ENCODE data around the gene NDOR1. TPM values are rescaled to one million over a fixed set of nuclear protein-coding genes. Genes with fewer than 3 reads are reported as not detected.

NDOR1 gene
- polyA plus RNA-seq, 3 donors, result 7.6 to 8.2 (median 8.2) TPM

DNA sequence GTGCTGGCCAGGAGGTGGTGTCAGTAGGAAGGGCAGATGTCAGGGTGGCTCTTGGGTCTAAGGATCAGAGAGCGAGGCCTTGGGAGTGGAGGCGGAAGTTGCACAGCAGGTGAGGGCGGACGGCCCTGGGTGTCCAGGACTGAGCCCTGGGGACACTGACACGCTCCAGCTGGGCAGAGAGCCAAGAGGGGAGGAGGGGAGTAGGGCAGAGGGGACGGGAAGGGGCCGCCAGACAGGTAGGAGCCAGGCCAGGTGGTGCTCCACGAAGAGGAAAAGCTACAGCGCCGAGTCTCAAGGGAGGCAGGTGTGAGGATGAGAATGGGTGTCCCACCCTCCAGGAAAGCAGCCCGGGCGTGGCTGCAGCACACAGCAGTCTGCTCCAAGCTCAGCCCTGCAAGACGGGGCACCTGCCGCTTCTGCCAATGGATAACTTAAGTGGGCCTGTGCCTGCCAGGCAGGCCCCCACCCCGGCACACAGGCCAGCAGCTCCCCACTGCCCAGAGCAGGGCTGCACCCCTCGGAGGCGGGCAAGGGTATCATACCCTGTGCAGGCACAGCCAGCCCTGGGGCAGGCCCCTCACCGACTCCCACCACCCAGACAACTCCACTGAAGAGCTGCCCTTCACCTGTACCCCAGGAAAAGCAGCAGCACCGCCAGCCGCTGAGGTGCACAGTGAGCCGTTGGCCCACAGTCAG is 9.8 kb upstream of the NDOR1 start:
- no peak for DNase-seq (ENCODE audit: low read depth in 3 of 3, low spot score in 2 of 3)

DNA sequence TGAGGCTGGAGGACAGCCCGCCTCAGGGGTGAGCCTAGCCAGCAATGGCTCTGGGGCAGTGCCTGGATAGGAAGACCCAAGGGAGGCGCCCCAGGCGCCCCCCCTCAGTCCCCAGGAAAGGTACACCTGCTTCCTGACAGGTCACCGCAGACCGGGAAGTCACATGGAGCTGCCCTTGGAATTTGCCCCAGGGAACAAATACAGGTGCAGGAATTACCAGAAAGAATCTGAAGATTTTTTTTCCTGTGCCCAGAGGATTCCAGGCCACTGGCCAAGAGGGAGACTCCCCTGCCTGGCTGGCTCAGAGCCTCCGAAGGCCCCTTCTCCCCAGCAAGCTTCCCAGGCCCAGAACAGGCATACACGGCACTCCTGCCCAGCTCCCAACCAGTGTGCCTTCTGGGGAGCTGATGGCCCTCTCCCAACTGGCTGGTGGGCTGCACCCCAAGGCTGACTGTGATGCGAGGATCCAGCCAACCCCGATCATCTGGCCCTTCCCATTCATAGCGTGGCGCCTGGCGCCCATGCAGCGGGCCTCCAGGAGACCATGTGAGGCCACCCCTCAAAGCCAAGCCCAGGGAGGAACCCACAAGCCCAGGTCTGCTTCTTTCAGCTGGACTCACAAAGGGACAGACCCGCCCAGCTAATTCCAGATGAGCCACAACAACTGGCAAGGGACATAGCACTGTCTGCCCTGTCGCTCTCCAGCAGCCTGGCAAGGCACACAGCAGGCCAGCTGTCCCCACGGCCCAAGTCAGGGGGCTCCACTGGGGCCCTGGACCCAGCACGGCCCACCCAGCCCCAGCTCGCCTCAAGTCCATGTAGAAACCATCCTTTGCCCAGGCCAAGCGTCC is 7.2 kb upstream of the NDOR1 start:
- no peak for DNase-seq (ENCODE audit: low read depth in 3 of 3, low spot score in 2 of 3)

DNA sequence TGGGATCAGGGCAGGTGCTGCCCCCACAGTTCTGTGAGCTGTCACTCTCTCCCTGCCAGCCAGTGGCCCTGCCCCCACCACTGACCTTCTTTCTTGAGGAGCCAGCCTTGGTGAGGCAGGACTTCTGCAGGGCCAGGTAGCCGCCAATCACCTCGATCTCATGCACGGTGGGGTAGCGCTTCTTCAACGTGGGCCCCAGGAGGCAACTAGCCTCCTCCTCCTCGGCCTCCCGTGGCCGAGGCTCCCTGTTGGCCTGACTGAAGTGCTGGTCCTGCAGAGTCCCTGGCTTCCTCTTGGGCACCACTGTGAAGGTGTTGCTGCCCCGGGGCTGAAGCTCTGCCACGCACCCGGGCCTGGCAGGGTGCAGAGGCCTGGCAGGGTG is 6.6 kb upstream of the NDOR1 start:
- DNase-seq (ENCODE audit: low read depth in 3 of 3, low spot score in 2 of 3), result no peak

DNA sequence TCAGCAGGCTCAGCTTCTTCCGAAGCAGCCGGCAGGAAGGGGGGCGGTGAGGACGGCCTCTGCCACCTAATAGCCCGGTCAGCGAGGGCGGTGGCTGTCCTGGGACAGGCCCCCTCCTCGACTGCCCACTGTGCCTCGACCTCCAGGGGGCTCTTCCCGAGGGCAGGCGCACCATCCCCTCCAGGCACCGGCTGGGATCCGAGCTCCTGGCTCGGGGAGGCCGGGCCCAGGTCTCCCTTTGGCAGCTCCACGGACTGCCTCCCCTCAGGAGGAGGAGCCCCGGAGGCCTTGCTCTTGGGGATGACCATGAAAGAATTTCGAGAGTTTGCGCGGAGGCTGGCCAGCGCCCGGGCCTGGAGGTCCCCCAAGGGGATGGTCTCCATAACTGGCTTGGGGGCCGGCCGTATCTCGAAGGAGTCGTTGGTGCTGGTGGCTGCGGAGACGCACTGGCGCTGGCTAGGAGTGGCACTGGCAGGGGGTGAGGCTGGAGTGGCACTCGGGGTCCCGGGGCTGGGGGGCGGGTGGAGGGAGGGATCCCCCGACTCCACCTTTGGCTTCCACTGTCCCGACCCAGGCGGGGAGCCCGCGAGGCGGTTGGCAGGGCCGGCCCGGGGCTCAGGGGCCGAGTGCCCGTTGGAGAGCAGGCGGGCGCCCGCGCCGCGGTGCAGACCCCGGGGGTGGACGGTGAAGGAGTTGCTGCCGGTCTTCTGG is 5.9 kb upstream of the NDOR1 start:
- DNase-seq (ENCODE audit: low read depth in 3 of 3, low spot score in 2 of 3), result no peak

DNA sequence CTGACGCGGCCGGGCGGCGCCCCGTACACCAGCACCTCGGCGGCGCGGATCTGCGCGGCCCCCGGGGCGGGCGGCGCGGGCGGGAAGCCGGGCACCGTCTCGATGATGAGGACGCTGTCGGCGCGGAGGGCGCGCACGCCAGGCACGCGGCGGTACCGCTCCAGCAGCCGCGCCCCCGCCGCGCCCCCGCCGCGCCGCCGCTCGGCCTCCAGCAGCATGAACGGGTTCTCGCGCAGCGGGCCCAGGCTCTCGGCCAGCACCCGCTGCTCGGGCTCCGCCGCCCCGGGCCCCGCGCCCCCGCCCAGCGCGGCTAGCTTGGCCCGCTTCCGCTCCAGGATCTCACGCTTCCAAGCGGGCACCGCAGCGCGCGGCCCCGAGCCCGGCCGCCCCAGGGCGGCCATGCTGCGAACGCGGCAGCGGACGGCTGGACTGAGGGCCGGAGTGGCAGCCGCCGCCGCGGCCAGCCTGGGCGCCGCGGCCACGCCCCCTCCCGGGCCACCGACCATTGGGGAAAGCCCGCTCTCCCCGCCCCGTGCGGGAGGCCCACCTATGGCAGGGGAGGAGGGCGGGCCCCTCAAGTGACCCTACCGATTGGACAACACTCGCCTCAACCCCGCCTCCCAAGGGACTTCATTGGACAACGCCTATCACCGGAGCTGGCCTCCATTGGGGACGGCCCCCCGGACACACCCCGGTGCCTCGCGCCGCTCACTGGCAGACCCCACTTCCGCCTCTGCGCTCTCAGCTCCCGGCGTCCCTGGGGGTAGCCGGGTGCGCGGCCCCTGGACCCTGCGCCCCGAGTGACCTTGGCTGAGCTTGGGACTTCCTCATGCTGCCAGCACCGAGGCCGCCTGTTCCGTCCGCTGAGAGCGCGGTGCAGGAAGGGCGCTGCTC is 4.9 kb upstream of the NDOR1 start, which contains the start of gene TPRN:
Gene TPRN, minus strand, starts transcription at position 431 of the 894 bp plus-strand sequence. Its CDS starts 30 bp downstream, at position 401.
- DNase-seq (ENCODE audit: low read depth in 3 of 3, low spot score in 2 of 3), result peak; percentile 93 to 97 (median 94)

DNA sequence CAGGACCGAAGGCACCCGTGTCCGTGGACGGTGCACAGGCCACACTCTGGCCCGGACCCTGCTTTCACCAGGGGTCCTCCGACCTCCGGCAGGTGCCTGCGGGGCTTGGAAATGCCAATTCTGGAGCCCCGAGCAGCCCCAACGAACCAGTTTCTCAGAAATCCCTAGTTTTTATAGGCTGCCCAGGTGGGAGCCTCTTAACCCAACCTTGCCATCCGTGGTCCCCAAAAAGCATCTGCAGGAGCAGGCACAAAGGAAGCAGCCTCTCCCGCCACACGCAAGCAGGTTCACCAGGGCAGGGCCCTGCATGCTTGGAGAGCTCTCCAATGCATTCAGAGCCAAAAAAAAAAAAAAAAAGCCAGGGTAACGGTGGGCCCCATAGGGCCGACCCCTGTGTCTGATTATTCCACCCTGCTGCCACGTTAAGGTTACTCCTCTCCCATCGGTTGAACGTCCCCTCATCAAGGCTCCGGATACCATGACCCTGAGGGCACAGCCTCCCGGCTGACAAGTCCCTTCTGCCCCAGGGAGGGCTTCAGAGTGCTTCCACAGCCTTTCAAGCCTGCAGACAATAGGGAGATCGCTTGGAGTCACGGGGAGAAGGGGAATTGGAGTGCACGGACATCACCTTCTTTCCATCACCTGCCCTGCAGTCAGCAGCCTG is 4.2 kb upstream of the NDOR1 start:
- no peak for DNase-seq (ENCODE audit: low read depth in 3 of 3, low spot score in 2 of 3)

DNA sequence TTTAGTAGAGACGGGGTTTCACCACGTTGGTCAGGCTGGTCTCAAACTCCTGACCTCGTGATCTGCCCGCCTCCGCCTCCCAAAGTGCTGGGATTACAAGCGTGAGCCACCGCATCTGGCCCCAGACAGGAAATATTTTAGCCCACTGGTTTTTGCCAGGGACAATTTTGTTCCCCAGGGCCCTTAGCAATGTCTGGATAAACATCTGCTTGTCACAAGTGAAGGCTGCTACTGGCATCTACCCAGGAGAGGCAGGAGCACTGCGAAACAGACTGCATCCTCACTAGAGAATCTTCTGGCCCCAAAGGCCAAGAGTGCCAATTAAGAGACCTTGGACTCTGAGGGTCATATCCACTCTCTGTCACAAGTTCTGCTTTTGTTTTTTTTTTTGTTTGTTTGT is 2.5 kb upstream of the NDOR1 start:
- no peak for DNase-seq (ENCODE audit: low read depth in 3 of 3, low spot score in 2 of 3)

DNA sequence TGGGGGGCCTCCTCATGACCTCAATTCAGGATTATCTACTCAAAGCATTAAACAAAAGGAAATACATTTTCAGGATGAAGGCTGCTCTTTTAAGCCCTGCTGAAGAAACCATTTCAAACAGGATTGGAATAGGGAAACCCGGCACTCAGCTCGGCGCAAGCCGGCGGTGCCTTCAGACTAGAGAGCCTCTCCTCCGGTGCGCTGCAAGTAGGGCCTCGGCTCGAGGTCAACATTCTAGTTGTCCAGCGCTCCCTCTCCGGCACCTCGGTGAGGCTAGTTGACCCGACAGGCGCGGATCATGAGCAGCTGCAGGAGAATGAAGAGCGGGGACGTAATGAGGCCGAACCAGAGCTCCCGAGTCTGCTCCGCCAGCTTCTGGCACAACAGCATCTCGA is 772 bp upstream of the NDOR1 start:
- no peak for DNase-seq (ENCODE audit: low read depth in 3 of 3, low spot score in 2 of 3)

DNA sequence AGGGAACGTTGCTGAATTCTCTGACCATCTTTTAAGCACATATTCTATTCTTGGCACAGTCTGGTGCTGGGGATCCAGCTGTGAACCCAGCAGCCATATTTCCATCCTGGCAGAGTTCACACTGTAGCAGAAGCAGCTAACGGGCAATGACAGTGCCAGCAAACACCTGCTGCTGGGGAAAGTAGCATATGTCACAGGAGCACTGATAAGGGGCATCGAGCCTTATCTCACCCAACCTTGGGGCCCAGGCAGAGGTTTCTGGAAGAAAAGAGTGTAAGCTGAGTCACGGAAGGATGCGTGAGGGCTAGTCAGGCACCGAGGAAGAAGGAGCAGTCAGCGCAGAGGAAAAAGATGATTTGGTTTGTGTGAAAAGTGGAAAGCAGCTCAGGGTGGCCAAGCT is 1.1 kb downstream of the NDOR1 start:
- DNase-seq (ENCODE audit: low read depth in 3 of 3, low spot score in 2 of 3), result no peak

DNA sequence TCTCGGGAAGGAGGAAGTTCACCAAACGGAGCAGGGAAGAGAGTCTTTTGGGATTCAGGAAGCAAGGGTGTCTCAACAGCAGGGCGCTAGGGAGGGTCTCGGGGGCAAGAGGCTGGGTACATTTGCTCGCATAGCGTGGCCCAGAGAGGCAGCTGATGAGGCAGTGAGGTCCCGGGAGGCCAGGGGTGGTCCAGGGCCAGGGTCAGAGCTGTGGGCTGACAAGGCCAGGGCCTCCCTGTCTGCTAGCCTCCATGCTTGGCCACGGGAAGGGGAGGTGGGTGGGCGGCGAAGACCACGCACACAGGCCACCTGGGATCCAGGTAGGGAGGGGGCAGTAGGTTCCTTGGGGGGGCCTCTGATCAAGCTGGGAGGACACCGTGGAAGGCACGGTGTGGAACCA is 6.0 kb downstream of the NDOR1 start:
- DNase-seq (ENCODE audit: low read depth in 3 of 3, low spot score in 2 of 3), result no peak

DNA sequence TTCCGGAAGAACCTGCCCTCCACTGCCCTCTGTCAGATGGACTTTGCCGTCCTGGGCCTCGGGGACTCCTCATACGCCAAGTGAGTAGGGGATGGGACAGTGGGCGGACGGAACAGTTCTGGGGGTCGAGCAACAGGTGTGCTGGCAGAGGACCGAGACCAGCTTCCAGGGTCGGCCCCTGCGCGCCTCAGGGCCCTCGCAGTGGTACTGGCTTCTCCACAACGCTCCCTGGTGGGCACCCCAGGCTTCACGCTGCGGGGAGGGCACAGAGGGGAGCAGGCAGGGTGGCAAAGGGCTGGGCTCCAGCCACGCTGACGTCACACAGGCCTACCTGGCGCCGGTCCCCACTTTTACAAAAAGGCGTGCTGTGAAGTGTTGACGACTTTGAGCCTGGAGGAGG is 7.0 kb downstream of the NDOR1 start:
- no peak for DNase-seq (ENCODE audit: low read depth in 3 of 3, low spot score in 2 of 3)

DNA sequence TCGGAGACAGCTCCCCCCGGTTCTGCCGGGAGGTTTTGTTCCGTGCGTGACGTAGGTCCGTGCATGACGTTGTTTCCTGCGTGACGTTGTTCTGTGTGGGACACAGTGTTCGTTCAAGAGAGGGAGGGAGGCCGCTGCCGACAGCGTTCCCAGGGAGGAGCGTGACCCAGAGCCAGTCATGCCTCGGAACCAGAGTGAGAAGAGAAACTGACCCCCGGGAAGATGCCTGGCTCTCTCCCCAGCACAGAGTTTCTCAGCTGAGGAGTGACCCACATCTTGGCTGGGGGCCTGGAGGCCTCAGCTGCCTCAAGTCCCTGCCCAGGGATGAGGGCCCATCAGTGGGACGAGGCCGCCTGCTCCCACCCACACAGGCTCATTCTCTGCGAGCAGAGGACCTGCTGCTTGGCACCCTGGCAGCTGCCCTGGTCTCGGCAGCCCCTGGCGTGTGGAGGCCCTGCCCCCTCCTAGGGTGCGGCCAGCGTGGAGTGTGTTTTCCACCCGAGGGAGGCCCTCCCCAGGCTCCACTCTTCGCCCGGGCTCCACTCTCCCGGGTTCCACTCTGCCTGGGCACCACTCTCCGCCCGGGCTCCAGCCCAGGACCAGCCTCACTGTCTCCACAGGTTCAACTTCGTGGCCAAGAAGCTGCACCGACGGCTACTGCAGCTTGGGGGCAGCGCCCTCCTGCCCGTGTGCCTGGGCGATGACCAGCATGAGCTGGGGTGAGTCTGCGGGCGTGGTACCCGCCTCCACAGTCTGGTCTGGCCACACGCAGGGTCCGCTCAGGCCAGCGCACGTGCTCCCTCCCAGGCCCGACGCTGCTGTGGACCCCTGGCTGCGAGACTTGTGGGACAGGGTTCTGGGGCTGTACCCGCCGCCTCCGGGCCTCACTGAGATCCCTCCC is 7.9 kb downstream of the NDOR1 start:
- no peak for DNase-seq (ENCODE audit: low read depth in 3 of 3, low spot score in 2 of 3)

DNA sequence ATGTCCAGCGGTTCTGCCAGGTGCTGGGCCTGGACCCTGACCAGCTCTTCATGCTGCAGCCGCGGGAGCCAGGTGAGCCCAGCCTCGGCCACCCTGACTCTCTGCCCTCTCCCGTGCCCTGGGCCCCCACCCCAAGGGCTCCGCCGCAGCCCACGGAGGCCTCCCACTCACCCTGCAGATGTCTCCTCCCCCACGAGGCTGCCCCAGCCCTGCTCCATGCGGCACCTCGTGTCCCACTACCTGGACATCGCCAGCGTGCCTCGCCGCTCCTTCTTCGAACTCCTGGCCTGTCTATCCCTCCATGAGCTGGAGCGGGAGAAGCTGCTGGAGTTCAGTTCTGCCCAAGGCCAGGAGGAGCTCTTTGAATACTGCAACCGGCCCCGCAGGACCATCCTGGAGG is 9.1 kb downstream of the NDOR1 start:
- DNase-seq (ENCODE audit: low read depth in 3 of 3, low spot score in 2 of 3), result no peak

DNA sequence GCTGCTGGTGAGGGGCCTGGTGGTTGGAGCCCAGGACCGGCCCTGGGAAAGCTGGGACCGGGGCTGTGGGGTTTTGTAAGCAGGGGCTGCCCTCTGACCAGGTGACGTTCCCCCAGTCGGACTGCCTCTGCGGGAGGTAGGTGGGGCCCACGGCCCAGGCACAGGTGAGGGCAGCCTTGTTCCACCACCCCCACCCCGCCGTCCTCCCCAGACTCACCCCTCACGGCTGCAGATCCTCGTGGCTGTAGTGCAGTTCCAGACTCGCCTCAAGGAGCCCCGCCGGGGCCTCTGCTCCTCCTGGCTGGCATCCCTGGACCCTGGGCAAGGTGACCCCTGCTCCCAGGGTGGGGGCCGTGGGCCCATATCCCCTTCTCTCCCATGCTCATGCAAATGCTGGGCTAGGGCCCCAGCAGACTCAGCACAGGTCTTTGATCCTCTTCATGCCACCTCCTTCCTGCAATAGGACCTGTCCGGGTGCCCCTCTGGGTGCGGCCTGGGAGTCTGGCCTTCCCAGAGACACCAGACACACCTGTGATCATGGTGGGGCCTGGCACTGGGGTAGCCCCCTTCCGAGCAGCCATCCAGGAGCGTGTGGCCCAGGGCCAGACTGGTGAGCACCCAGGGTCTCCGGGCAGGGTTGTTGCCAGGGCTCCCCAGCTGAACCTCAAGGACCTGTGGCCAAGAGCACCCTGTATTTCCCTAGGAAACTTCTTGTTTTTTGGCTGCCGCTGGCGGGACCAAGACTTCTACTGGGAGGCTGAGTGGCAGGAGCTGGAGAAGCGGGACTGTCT is 9.9 kb downstream of the NDOR1 start:
- no peak for DNase-seq (ENCODE audit: low read depth in 3 of 3, low spot score in 2 of 3)

DNA sequence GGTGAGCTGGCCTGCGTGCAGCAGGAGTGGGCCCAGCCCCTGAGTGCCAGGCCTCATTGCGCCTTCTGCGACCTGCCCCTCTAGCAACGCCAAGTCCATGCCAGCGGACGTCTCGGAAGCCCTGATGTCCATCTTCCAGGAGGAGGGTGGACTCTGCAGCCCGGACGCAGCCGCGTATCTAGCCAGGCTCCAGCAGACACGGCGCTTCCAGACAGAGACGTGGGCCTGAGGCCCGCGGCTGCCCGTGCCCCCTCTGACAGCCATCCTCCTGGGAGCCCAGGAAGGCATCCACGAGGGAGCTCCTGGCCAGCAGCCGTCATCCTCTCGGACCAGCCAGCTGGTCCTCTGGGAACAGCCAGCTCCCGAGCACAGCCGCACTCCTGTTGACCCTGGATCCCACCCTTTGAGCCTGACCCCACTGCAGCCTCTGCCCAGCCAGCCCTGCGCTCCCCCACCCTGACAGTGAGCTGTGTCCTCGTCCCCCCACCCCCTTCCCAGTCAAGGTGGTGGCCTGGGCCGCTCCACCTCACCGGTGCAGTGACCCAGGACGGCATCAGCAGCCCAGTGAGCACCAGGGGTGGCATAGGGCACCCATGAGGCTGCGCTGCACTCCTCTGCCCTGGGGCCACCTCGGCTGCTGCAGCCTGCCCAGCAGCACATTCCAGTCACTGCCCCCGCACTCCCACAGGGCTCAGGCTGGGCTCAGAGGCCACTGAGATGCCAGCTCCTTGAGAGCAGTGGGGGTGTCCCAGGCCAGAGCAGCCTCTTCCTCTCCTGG is 10.9 kb downstream of the NDOR1 start:
- DNase-seq (ENCODE audit: low read depth in 3 of 3, low spot score in 2 of 3), result no peak

DNA sequence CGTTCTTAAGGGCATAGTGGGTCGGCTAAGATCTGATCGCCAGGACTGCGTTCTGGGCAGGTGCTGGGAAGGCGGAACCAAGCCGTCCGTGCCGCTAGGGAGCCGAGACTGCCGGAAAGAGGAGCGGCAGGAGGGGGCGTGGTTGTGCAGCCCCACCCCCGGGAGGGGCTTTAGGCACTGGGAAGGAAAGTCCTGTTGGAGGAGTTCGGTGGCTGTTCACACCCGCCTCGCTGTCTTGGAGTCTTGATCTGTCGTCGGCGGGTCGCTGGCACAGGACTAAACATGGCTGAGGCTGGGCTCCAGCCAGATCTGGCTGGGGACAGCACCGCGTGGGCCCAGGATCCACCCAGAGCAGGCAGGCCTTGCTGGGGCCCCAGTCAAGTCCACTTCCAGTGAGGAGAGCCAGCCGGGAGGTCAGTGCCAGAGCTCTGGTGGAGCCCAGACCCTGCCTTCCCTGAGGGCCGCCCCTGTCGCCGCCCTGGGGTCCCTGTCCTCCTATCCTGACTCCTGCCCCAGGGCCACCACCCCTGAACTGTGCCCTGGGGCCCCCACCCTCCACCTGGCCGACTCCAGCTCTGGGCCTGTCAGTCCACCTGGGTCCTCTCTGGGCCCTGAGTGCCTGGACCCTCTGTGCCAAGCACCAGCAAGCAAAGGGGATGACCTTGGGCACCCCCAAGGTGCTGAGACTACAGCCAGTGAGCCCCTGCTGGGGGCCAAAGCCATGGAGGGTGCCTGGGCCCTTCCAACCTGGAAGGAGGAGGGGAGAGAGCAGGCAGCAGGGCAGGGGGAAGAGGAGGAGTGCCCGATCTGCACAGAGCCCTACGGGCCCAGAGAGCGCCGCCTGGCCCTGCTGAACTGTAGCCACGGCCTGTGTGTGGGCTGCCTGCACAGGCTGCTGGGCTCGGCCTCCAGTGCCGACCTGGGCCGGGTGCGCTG is 12.0 kb downstream of the NDOR1 start:
- no peak for DNase-seq (ENCODE audit: low read depth in 3 of 3, low spot score in 2 of 3)

Measured in right renal cortex interstitium (tissue), 3 donors.